Activated gamma-delta T cell treated with Interleukin-2 at 50 U/mL for 16 hours (primary cell): Measurements from ENCODE around the gene GNB2.
"Not testable (repeated sequence)": the region's sequence is repeated elsewhere in the genome, so short reads cannot be mapped to it uniquely, and the experiment has no call there.

ENCODE experiments used
- DNase-seq: peaks from one replicate; pipeline ENCODE4 v3.0.0-alpha.2; 2020

The GNB2 gene

DNA sequence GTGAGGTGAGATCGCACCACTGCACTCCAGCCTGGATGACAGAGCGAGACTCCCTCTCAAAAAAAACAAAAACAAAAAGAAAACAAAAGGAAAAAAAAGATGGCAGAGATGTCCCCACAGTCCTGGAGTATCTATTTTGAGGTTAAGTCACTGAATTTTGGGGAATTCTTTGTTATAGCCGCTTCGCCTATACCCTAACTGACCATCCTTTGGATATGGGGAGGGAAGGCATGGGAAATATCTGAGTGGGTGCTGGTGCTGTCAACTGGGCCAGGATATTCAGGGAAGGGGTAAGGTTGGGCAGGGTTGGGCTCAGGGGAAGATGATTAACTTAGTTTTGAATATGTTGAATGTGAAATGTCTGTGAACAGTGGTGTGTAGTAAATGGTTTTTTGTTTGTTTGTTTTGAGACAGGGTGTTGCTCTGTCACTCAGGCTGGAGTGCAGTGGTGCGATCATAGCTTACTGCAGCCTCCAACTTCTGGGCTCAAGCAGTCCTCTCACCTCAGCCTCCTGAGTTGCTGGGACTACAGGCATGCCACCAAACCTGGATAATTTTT lies 8.3 kb upstream of the GNB2 start:
- no peak for DNase-seq

DNA sequence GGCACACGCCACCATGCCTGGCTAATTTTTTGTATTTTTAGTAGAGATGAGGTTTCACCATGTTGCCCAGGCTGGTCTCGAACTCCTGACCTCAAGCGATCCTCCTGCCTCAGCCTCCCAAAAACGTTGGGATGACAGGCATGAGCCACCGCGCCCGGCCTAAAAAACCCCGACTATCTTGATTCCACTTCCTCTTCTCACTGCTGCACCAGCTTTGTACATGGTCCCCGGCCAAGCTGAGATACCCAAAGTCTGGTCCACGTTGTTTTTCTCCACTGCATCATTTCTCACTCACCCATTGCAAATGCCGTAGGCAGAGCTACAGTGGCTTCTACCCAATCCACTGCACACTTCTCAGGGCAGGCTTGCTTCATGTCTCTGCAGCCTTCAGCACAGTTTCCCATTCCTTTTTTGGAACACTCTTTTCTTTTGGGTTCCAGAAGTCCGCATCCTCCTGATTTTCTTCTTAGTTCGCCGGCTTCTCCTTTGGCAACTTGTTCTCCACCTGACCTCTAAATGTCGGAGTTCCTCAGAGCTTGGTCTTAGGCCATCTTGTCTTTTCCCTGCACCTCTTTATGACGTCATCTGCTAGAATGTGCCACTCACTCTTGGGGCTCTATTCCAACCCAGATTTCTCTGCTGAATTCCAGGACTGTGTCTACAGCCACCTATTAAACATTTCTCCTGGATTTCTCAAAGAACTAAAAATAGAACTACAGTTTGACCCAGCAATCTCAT lies 6.0 kb upstream of the GNB2 start:
- no peak for DNase-seq

DNA sequence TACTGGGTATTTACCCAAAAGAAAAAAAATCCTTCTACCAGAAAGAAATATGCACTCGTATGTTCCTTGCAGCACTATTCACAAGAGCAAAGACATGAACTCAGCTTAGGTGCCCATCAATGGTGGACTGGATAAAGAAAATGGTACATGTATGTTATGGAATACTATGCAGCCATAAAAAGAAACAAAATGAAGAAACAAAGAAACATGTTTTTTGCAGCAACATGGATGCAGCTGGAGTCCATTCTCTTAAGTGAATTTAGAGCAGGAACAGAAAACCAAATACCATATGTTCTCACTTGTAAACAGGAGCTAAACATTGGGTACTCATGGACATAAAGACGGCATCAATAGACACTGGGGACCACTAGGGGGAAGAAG lies 5.5 kb upstream of the GNB2 start:
- no peak for DNase-seq

DNA sequence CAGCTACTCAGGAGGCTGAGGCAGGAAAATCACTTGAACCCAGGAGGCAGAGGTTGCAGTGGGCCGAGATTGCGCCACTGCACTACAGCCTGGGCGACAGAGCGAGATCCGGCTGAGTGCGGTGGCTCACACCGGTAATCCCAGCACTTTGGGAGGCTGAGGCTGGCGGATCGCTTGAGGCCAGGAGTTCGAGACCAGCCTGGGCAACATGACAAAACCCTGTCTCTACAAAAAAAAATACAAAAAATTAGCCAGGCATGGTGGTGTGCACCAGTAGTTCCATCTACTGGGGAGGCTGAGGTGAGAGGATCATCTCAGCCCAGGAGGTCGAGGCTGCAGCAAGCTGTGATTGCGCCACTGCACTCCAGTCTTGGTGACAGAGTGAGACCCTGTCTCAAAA lies 4.4 kb upstream of the GNB2 start:
- DNase-seq, result not testable (repeated sequence)

DNA sequence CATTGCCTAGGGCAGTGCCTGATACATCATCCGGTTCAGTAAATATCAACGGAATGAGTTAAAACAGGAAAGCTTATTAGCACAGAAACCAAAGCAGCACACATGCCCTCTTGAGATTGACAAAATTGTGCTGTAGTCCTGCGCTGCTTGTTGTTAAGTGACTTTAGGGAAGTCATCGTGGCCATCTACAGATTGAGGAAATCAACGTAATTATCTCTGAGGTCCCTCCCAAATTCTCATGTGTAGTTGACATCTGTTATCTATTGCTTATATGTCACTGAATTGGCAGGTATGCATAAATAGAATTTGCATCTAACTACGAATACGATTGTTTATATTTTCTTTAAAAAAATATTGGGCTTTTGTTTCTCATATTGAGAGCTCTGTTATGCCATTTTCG lies 3.5 kb upstream of the GNB2 start:
- no peak for DNase-seq

DNA sequence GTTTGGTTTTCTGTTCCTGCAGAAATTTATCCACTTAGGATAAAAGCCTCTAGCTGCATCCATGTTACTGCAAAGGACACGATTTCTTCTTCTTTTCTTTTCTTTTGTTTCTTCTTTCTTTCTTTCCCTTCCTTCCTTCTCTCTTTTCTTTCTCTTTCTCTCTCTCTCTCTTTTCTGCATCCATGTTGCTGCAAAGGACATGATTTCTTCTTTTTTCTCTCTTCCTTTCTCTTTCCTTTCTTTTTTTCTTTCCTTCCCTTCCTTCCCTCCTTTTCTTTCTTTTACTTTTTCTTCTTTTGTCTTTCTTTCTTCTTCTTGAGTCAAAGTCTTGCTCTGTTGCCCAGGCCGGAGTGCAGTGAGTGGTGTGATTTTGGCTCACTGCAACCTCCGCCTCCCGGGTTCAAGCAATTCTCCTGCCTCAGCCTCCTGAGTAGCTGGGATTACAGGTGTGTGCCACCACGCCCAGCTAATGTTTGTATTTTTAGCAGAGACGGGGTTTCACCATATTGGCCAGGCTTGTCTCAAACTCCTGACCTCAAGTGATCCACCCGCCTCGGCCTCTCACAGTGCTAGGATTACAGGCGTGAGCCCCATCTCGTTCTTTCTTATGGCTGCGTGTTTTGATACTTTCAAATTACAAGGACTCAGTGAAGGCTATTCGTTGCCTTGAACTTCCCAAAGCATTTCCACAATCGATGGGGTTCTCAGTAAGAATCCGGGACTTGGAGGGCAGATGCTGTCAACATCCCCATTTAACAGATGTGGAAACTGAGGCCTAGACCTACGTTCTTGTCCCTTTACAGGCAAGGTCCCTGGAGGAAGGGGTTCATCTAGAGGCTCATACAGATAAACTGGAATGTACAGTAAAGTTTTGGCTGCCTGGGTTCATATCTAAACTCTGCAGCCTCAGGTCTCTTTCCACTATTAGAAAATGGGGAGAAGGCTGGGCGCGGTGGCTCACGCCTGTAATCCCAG lies 1.9 kb upstream of the GNB2 start:
- DNase-seq, result no peak

DNA sequence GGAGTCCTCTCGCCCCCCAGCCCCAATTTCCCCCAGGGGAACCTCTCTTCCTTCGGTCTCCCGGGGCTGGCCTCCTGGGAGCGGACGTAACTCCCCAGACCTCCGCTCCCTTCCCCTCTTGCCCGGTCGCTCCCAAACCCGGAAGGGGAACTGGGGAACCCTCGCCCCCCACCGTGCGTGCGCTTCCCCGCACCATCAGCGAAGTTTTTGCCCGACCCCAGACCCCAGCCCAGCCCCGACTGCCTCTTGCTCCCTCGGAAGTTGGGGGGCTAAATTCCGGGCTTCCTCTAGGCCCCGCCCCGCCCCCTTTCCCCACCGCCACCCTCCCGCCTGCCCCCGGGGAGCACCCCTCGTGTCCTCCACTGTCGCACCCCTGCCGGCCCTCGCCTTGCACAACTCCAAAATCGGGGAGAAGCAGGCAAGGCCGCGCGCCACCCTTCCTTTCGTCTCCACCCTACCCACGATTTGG lies 436 bp downstream of the GNB2 start:
- peak; percentile 29 for DNase-seq

DNA sequence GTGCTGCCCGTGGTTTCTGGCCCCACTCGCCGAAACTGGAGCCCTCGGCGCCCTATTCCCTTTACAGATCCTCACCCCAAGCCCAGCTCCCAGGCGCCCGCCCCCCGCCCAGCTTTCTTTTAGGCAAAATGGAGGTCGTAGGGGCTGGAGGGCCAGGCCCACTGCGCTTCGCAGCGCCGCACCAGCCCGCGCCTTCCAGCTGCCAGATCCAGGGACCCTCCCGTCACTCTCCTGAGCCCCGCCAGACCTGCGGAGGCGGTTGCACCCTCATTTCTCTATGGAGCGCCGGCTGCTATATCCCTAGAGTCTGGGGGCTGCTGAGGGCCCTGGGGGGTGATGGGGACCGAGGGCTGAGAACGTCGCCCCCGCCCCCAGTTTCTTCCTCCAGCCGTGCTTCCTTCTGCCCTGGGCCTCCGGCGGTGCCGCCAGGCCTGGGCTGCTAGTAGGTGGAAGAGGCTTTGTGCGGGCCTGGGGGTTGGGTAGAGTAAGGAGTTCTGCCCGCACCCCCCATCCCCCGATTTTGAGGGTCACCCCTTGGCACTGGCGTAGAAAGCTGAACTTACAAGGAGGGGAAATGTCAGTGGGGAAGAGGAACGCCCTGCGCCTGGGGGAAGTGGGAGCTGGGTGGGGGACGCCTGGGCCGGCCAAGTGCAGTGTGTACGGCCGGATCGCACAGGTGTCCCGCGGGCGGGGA lies 1.0 kb downstream of the GNB2 start:
- peak; percentile 15 for DNase-seq

DNA sequence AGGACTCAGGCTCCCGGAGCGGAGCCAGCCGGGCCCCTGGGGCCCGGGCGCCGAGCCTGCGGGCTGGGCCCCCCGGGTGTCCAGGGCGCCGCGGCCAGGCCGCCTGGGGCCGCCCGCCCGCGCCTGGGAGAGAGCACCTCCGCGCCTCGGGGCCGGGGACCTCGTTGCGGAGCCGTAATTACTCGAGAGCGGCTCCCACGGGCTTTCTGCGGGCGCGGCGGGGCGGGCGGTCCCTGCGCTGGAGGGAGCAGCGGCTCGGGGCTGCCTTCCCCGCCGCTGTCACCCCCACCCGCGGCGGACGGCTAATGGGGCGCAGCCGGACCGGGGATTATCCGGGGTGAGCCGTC lies 1.5 kb downstream of the GNB2 start:
- DNase-seq, result peak; percentile 19

DNA sequence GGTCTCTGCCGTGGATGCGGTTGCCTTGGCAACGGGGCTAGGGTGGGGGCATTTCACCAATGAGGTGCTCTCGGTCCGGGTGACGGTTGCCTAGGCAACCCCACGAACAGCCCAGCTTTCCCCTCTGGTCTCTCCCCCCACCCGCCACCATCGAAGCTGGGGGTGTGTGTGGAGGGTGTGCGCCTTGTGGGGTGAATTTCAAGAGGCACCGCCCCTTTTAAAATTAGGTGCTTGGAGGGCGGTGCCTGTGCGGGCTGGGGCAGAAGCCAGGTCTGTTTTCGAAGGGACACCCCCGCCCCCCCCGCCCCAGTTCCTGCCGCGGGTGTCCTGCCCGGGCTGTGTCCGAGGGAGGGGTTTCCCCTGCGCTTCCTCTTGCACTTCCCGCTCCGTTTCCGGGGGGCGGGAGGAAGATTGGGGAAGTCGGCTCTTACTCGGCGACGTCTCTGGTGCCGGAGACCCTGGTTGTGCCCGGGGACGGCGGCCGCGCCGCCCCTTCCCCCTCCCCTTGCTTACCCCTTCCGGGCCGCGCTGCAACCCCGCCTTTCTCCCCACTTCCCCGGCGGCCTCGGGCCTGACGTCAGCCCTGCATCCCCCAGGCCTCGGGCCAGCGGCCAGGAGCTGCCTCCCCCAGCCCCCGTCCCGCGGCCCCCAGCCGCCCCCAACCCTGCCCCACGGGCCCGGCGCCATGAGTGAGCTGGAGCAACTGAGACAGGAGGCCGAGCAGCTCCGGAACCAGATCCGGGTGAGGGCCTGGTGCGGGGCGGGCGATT lies 2.2 kb downstream of the GNB2 start:
- peak; percentile 87 for DNase-seq

DNA sequence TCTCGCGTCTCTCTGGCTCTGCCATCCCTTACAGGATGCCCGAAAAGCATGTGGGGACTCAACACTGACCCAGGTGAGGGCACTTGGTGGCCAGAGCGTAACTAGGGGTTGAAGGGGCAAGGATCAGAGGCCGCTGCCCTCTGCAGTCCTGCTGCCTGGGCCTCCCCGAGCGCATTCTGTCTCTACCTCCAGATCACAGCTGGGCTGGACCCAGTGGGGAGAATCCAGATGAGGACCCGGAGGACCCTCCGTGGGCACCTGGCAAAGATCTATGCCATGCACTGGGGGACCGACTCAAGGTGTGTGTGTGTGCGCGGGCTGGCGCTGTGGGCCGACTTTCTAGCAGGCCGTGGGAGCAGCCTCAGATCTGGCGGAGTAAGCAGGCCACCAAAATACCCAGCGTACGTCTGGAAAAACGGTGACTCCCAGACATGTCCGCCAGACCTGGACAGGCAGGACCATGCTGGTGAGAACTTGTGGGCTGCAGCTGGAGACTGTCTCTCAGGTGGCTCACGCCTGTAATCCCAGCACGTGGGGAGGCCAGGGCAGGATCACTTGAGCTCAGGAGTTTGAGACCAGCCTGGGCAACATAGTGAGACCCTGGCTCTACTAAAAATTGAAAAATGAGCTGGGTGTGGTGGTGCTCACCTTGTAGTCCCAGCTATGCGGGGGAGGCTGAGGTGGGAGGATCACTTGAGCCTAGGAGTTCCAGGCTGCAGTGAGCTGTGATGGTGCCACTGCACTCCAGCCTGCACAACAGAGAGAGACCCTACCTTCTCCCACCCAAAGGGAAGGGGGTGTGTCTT lies 3.2 kb downstream of the GNB2 start:
- no peak for DNase-seq

DNA sequence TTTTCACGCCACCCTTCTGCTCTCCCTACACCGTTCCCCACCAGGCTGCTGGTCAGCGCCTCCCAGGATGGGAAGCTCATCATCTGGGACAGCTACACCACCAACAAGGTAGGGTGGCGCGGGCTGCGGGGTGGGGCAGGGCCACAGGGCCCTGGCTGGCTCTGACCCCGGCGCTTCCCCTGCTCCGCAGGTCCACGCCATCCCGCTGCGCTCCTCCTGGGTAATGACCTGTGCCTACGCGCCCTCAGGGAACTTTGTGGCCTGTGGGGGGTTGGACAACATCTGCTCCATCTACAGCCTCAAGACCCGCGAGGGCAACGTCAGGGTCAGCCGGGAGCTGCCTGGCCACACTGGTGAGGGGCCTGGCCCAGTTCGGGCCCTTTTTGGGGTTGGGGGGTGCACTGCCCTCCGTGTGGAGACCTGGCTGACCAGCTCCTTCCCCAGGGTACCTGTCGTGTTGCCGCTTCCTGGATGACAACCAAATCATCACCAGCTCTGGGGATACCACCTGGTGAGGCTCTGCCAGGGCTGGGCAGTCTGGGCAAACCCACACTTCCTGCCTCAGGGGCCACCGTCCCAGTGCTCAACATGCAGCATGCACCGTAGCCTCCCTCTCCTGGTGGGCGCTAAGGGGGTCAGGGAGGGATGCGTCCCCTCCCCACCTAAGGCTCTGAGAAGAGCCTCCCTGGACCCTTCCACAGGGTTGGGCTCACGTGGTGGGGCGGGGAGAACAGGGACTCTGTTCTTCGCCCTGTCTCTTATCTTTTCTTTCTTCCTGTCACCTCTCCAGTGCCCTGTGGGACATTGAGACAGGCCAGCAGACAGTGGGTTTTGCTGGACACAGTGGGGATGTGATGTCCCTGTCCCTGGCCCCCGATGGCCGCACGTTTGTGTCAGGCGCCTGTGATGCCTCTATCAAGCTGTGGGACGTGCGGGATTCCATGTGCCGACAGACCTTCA lies 4.0 kb downstream of the GNB2 start:
- DNase-seq, result no peak

DNA sequence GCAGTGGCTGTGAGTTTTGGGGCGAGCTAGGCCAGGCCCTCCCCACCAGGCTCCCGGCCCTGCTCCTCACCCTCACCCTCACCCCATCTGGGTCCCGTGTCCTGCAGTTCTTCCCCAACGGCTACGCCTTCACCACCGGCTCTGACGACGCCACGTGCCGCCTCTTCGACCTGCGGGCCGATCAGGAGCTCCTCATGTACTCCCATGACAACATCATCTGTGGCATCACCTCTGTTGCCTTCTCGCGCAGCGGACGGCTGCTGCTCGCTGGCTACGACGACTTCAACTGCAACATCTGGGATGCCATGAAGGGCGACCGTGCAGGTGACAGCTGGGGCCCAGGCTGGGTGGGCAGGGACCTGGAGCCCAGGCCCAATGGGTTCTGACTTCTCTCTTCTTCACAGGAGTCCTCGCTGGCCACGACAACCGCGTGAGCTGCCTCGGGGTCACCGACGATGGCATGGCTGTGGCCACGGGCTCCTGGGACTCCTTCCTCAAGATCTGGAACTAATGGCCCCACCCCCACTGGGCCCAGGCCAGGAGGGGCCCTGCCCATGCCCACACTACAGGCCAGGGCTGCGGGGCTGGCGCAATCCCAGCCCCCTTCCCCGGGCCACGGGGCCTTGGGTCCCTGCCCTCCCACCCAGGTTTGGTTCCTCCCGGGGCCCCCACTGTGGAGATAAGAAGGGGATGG lies 4.9 kb downstream of the GNB2 start:
- no peak for DNase-seq

DNA sequence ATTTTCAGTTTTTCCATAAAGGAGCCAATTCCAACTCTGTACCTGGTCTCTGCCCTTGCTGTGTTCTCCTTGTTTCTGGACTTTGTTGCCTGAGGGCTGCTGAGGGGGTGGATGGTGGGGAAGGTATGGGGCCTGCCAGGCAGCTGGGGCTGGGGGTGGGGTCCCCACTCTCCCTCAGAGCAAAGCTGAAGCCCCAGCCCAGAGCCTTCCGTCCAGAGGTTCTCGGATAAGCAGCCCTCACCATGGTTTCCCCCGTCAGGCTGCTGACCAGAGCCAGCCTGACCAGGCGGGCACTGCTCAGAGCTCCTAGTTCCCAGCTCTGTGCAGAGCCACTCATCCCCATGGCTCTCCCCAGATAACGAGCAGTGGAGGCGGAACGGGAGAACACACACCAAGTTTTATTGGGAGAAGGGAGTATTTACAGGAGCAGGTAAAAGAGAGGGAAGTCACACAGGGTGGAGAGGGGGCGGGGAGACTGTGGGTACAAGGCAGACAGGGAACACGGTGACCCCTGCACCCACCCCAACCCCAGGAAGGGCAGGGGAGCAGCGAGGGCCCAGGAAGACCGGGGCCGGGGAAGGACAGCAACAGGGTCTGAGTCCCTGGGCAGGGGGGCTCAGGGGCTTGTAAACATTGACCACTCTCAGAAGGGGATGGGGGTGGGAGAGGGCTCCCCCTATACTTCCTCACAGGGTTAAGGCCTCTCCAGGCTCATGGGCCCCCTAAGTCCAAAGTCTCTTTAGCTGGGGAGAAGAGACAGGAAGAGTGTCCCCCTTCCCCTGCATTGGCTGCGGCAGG lies 5.8 kb downstream of the GNB2 start:
- DNase-seq, result no peak

DNA sequence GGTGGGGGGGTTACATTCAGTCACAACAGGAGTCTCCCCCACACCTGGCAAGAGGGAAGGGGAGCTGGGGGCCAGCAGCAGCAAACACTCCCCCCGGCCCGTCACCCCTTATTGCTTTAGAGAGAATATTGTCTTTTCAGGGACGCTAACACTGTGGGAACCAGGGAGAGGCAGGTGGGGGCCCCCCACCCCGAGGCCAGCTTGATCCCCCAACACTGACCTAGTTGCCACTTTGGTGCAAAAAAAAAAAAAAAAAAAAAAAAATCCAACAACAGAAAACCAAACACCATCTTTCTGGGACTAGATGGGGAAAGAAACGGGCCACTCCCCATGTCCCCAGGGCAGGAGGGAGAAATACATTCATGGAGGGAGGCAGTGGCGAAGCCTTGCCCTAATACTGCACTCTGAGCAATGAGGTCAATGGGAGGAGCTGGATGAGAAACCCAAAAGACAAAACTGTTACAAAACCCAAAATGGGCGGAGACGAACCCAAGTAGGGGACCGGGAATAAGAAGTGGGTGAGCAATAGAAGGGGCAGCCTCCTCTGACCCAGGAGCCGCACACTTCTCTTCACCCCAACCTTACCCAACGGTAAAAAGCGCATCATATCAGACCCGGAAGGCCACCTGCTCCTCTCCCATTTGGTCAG lies 6.5 kb downstream of the GNB2 start:
- no peak for DNase-seq

DNA sequence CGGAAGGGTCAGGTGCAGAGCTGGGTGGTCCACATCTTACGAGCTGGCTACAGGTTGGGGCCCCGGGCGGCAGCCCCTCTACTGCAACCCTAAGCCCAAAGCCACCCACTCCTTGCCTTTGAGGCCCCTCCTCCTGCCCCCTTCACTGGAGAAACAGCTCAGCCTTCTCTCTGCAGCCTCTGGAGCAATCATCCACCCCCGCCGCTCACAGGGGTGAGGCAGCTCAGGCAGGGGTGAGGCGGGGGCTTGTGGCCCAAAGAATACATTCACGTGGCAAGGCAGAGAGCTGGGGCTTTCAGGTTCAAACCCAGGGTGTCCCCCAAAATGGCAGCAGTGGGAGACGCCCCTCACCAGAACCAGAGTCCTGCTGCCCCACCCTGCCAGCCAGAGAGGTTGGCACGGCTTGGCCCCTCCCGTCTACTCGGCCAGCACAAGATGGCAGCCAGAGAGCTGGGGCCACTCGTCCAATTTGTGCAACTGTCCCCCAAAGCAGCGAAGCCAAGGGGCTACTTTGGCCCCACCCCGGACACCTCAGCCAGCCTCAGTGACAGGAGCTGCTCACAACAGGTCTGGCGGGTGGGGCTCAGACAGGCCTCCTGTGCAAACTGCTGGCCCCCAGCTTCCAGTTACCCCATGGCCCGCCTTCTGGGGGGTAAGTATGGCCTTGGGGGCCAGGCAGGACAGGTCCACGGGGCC lies 7.2 kb downstream of the GNB2 start:
- no peak for DNase-seq

DNA sequence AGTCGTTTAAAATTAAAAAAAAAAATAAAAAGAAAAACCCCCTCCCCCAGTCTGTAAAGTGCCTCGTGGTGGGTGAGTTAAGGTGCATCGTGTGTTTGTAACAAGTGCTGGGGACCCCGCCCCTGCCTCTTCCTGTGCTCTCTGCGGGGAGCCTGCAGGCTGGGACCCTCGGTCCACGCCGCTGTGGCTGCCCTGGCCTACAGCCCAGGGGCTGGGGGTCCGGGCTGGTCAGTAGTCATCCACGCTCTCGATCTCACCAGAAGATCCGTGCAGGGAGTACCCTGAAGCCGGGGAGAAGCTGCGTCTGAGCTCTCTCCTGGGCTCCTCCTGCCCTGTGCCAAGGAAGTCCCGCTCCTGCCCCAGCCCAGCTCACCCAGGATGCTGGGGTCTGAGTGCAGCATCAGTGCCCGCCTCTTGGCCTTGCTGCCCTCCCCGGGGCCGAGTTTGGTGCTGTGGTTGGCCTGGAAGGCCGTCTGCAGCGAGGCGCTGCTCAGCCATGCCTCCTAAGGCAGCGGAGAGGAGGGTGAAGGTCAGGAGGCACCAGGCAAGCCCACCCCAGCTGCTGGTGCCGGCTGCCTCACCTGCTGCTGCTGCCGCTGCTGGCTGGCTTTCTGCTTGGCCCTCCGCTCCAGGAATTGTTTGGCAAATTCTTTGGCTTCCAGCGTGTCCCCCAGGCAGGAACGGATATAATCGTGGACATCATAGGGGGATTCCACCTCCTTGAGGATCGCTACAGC lies 8.1 kb downstream of the GNB2 start:
- DNase-seq, result no peak
